NCI-H2171 (cell line): Measurements from ENCODE around the gene MTERF4.

ENCODE experiments used
- DNase-seq: peaks from one replicate; lab custom pipeline; 2025; lab: John Stamatoyannopoulos, UW

MTERF4 gene

DNA sequence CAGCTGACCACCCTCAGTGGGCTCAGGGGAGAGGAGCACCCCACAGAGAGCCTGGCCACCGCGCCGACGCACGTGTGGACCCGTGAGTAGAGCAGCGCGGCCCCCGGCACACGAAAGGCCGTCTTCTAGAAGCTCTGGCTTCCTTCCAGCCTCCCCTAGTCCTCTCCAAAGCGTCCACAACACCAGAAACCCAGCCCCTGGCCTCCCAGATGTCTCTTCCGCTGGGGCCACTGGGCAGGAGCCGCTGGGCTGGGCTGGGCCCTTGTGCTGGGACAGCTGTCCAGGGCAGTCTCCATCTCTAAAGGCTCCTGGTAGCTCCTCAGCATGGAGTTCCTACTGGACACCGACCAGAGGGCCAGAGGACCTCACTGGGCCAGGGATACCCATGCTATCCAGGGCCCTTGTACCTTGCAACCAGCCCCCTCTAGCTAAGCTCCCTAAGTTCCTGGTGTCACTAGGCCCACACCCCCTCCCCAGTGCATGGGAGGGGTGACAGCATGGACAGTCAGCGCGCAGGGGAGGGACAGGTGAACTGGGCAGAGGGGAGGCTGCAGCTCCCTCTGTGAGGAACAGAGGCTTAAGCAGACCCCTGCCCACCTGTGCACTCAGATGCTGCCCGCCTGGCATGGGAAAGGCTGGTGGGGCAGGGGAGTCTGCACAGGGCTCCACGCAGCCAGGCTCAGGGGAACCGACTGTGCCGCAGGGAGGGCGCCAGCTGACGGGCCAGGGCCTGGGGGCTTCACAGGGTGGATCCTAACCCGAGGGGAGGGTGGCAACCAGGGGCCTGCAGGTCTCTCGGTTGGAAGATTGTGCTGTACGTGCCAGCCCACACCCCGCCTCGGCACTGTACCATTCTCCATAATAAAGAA lies 32.9 kb downstream of the MTERF4 start:
- no peak for DNase-seq

DNA sequence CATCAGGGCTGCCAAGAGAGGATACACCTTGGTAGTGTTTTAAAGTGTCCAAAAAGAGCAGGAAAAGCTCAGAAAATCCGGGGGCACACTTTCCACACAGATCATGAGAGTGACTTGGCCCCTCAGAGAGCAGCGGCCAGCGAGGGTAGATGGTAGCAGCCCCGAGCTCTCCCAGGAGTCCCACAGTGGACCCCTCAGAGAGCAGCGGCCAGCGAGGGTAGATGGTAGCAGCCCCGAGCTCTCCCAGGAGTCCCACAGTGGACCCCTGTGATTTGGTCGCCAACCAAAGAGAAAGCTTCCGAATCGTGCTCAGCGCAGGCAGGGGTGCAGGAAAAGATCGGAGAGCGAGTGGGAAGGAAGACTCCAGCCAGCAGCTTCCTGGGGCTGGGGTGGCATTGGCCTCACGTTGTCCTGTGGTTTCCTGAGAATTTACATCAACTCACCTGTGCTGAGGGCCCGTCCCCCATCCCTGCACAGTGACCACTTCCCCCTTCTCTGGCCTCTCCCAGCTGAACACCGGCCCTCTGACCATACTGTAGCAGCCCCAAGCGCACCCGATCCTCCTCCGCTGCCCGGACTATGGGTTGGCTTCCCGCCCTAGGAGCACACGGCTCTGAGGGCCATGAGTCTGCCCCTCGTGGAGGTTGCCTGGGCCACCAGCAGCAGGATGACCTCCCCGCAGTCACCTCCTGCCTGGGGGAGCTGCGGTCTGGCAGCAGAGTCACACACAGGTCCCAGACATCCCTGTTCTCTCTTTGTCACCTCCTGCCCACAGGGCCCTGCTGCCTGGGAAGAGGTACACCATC lies 33.7 kb downstream of the MTERF4 start:
- DNase-seq, result no peak

DNA sequence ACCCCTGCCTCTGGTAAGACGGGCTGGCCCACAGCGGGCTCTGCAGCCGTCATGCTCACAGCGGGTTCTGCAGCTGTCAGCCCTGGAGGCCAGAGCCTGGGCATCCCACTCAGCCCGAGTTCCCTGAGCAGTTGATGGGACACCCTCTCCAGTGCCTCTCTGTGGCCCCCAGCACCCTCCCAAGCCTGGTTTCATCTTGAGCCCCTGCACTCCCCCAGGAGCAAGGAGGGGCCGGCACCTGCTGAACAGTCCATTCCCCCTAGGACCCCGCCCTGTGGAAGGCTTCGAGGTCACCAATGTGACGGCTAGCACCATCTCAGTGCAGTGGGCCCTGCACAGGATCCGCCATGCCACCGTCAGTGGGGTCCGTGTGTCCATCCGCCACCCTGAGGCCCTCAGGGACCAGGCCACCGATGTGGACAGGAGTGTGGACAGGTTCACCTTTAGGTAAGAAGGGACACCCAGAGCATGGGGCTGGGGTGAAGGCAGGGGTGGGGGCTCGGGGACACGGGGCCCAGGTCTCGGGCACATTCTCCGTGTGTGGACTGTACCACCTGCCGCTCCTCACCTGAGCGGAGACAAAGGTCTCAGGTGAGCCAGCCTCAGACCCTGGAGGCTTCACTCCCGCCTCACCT lies 34.5 kb downstream of the MTERF4 start:
- no peak for DNase-seq

DNA sequence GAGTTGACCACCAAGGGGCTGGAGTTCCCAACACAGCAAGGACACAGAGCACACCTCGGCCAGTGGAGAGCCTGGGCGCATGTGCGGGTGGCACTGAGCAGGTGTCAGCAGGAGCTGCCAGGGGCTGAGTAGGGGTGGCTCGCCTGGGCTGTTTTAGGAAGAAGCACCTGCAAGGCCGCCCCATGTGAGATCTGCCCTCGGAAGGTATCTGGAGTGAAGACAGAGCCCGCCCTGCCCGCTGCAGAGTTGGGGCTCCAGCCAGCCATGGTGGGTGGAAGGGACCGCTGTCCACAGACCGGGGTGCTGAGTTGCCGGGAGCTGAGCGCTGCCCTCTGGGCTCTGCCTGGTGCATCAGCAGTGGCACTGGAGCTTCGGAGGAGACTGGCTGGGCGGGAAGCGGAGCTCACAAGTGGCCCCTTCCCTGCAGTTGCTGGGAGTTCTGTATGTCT lies 35.2 kb downstream of the MTERF4 start:
- DNase-seq, result no peak

DNA sequence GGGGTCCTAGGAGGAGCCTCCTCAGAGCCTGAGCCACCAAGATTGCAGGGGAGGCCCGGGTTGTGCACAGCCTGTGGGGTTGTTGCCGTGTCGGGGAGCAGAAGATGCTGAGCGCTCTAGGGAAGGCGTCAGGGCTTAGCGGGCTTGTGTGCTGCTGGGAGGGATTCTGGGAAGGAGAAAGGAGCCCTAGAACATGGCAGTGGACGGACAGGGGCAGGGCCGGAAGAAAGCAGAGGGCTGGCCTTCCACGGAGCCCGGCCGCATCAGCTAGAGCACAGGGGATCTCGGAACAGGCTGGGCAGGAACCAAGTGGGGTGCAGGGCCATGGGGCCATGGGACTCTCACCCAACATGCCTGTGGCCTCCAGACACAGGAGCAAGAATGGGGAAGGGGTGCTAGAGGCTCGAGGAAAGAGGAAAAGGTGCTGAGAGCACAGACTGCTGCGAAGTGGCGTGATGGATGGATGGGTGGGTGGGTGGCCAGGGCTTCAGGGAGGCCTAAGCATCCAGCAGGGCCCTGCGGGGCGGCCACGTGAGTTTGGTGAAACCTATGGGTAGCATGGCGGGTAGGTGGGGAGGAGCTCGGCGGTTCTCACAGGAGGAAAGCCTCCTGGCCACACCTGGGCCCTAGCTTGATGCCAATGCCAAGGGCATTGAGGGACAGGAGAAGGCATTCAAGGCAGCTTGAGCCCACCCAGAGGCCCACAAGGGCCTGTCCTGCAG lies 35.8 kb downstream of the MTERF4 start:
- no peak for DNase-seq

DNA sequence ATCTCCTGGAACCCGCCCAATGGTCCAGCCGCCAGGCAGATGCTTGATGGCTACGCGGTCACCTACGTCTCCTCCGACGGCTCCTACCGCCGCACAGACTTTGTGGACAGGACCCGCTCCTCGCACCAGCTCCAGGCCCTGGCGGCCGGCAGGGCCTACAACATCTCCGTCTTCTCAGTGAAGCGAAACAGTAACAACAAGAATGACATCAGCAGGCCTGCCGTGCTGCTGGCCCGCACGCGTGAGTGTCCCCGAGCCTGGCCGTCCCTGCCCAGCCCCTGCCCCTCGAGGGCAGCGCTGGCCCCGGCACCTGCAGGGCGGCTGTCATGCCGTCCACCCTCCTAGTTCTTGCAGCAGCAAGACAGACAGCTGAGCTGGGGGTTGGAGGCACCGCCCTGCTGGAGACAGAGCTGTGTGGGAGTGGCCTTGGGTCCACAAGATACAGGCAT lies 36.7 kb downstream of the MTERF4 start:
- no peak for DNase-seq

DNA sequence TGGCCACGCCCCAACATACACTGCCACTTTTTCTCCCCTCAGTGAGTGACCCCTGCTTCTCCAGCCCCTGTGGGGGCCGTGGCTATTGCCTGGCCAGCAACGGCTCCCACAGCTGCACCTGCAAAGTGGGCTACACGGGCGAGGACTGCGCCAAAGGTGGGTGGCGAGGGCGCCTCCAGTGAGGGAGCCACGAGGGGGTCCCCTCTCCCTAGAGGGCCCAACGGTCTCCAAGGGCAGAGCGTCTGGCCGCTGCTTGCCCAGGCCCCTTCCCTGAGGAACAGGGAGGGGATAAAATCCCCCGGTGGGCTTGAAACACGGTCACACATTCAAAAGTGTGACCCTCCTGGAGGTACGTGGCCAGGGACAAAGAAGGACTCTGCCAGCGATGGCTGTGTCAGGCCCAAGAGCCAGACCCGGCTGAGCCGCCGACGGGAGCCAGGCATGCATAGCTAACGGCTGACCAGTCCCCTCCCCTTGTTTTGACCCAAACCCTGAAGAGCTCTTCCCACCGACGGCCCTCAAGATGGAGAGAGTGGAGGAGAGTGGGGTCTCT lies 37.2 kb downstream of the MTERF4 start:
- no peak for DNase-seq

DNA sequence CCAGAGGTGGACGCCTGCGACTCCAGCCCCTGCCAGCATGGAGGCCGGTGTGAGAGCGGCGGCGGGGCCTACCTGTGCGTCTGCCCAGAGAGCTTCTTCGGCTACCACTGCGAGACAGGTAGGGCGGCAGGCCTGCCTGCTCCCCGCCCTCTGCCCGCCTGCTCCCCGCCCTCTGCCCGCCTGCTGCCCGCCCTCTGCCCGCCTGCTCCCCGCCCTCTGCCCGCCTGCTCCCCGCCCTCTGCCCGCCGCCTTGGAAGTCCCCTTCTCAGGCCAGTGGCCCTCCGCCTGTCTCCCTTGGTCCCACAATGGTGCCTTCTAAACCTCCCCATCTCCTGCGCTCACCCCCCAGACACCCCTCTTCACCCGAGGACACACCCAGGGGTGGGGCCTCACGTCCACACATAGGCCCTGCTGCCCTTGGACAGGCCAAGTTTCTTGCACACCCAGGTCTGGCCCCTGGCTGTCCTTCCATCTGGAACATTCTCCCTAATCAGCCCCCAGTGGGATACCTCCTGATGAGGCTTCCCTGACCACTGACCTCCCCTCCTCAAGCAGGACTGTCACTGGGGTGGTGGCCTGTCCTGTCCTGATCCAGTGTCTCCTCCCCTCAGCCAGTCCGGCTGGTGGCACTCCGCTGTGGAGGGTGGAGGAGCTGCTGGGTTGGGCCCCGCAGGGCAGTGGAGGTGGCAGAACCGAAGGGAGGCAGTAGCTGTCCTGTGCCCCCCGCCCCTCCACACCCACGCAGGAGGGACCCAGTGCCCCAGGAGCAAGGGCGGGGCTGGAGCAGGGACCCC lies 37.9 kb downstream of the MTERF4 start:
- DNase-seq, result peak; percentile 12

DNA sequence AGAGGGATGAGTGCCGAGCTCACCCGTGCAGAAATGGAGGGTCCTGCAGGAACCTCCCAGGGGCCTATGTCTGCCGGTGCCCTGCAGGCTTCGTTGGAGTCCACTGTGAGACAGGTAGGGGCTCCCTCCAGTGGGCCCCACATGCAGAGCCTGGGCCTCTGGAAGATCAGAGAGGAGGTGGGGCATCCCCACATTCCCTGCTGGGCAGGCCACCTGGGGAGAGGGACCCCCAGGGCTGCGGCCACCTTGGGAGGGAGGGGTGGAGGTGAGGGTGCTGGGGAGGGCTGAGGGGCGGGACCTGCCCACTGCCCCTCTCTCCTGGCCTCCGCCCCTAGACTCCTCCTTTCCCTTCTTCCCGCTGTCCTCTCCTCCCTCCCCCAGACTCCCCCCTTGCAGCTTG lies 38.5 kb downstream of the MTERF4 start:
- DNase-seq, result no peak

DNA sequence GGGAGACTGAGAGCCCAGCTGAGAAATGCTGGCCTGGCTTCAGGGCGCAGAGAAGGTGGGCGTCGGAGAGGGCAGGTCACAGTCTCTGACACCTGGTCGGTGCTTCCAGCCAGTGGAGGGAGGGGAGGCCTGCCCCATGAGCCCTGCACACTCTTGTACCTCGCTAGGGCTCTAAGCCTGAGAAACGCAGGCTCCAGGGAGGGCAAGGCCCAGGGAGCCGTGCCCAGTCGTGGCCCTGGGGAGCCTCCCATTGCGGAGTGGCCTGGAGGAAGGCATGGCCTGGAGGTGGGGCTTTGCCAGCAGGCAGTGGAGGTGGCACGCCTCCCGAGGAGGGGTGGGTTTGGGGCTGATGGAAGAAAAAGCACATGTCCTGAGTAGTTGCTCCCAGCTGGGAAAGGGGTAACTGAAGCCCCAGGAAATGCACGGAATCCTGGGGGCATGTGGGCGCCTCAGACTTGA lies 39.0 kb downstream of the MTERF4 start:
- DNase-seq, result no peak

DNA sequence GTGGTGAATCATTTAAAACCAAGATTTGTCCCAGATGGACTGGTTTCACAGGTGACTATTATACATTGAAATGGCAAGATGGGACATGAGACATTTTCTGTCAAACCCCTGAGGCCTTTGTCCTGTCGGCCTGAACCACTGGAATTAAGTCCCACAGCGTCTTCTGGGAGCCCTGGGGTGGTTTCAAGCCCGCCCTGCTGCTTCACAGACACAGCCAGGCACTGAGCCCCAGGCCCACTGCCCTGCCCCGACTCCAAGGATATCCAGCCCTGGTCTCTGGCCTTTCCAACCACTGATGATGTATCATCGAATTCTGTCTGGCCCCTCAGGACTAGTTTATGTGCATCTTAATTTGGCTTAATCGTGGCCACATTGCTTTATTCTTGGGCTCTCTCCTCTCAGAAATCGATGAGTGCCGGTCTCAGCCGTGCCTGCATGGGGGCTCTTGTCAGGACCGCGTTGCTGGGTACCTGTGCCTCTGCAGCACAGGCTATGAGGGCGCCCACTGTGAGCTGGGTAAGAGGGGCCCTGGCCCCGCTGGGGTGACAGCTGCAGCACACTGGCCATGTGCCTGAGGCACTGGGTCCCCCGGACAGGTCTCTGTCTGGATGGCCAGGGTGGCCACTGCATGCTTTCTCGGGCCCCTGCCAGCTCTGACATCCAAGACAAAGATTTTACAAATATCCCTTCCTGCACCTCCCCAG lies 39.5 kb downstream of the MTERF4 start:
- DNase-seq, result no peak

DNA sequence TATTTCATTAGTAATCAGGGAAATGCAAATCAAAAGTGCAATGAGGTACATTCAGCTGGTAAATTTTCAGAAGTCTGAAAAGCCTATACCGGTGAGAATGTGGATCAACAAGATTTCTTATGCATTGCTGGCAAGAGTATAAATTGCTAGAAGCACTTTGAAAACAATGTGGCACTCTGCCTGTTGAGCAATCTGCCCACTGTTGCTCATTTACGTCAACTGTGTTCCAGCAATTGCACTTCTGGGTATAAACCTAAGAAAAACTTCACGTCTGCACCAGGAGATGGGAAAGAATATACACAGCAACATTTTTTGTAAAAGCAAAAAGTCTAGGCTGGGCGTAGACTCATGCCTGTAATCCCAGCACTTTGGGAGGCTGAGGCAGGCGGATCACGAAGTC lies 40.8 kb downstream of the MTERF4 start:
- DNase-seq, result no peak

DNA sequence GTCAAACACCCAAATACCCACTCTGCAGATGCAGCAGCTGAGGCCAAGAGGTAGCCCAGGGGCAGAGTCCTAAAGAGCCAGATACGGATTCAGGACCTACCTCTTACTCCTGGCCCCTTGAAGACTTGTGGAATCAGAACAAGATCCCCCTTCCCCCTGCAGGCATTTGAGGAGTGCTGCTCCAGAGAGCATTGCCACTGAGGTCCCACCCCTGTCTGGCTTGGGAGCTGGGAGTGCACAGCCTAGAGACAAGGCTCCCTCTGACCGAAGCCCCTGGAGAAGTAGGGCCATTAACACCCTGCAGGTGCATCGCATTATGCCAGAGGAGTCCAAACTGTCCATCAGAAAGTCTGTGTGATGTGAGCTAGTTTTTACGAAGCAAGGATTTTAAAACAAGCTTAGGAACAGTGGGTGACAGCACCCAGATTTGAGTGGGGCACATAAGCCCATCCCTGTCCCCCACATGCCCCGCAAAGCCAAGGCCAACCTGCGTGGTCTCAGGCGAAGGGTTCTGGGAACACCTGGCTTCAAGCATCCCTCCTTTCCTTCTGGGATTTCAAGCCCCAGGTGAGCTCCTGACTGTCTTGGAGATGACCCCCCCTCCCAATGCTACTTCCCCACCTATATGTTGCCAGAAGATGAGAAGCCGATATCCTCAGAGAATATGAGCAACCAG lies 48.4 kb downstream of the MTERF4 start:
- DNase-seq, result no peak

DNA sequence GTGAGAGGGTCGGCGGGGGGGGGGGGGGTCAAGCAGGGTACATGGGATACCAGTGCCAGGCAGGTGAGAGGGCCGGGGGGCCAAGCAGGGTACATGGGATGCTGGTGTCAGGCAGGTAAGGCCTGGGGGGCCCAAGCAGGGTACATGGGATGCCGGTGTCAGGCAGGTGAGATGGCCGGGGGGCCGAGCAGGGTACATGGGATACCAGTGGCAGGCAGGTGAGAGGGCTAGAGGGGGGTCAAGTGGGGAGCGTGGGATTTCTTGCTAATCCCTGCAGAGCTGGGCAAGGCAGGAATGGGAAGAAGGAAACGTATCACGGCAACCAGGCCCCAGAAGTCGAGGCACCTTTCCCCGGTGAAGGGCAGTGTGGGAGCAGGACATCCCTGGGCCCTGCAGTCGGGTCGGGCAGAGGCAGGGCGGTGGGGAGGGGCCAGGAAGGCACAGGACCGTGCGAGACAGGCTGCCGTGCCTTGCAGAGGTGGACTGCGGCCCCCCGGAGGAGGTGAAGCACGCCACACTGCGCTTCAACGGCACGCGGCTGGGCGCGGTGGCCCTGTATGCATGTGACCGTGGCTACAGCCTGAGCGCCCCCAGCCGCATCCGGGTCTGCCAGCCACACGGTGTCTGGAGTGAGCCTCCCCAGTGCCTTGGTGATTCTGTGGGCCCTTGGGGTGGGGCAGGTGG lies 49.3 kb downstream of the MTERF4 start:
- no peak for DNase-seq

DNA sequence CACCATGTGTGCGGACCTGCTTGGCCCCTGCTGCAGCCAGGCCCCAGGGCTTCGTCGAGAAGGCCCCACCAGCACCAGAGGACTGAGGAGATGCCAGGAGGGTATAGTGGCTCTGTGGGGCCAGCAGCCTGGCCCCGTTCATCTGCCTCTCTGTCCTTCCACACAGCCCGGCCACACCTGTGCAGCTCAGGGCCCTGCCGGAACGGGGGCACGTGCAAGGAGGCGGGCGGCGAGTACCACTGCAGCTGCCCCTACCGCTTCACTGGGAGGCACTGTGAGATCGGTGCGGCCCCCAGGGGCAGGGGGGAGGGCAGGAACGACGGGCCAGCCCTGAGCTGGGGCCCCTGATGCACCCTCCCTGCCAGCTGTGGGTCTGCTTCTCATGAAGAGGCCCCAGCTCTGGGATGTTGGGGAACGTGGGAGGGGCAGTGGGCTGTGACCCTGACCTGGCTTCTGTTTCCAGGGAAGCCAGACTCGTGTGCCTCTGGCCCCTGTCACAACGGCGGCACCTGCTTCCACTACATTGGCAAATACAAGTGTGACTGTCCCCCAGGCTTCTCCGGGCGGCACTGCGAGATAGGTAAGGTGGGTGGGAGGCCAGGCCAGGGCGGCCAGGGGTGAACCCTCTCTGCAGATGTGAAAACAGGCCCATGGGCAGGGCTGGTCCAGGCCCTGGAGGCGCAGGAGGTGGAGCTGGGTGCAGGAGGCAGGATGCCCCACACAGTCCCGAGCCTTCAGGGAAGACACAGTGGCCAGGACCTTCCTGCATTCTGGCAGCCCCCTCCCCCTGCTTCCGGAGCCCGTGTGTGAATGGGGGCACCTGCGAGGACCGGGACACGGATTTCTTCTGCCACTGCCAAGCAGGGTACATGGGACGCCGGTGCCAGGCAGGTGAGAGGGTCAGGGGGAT lies 50.3 kb downstream of the MTERF4 start:
- DNase-seq, result no peak

DNA sequence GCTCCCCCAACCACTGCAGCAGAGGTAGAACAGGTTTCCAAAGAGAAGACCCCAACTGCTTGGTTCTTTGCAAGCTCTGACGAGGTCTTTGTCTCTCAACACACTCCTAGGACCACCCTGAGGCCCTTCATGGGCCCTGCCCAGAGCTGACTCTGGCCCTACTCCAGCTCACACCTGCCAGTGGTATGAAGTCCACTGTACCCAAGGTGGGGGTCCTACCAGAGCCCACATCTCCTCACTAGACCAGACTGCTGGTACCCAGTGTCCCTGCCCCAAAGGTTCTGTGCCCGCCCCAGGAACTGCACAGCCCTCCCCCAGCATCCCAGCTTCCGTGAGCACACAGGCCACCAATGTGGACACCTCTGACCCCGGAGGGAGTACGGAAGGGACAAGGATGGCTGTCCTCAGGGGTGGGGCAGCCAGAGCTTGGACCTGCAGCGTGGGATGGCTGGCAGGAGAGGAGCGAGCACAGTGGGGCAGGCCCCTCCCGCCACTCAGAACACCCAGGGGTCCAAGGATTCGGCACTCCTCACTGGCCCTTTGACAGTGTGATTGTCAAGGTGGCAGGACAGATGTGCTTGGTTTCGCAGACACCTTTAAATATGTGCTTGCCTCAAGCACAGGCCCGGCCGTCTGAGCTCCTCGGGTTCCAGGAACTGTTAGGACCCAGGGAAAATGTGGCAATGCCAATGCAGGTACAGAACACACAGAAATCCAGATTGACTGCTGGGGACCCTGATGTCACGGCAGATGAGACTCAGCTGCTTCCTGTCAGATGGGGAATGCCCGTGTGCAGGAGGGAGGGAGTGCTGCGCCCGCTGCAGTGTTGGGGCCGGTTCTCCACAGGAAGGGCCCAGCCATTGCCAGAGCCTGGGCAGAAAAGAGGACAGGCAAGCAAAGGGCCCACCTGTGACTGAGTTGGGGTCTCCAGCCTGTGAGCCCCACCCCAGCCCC lies 51.2 kb downstream of the MTERF4 start:
- no peak for DNase-seq
